ENCODE measurements around the gene CHRND. TPM values are rescaled to one million over a fixed set of nuclear protein-coding genes. Genes with fewer than 3 reads are reported as not detected.

The CHRND gene
- polyA plus RNA-seq, 1 donor (not counting 4 experiments of a cell fraction or from before 2014, with no cell fraction given): not detected

DNA sequence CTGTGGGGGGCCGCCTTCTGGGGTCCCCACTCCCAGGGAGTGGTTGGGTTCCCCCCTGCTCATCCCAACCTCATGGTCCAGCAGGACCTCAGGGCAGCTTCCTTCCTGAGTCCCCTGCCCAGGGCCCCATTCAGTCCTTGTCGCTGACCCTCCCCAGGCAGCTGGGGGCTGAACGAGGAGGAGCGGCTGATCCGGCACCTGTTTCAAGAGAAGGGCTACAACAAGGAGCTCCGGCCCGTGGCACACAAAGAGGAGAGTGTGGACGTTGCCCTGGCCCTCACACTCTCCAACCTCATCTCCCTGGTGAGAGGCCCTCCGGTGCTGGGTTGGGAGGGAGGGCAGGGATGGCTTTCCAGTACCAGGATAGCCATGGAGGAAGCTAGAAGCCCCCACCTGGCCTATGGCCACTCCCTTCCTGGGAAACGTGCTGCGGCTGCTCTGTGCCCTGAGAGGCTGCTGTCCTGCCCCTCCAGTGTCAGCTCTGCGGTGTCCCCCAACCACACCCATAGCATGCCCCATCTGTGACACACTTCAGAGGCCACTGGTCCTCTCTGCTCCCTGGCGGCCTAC, 497 bp downstream of the CHRND start:
- Histone ChIP-seq H3K27ac (ENCODE audit: control insufficient read depth, insufficient read depth, low read length) (no peak overlapping the region), H3K9me1 (ENCODE audit: control insufficient read depth, extremely low read depth, insufficient read depth, low read length) (no peaks in the 10 kb centered on the region), H3K9ac (ENCODE audit: control insufficient read depth, extremely low read depth, insufficient read depth, low read length) (no peak overlapping the region), H3K79me2 (ENCODE audit: control insufficient read depth, insufficient read depth, low read length) (no peaks in the 10 kb centered on the region), H4K20me1 (ENCODE audit: control insufficient read depth, extremely low read depth, insufficient read depth, low read length) (no peaks in the 10 kb centered on the region), H3K4me1 (ENCODE audit: control insufficient read depth, extremely low read depth, insufficient read depth, low read length) (no peaks in the 10 kb centered on the region), H3K4me2 (ENCODE audit: control insufficient read depth, extremely low read depth, insufficient read depth, low read depth, low read length) (no peak overlapping the region), H3K4me3 (ENCODE audit: control insufficient read depth in 2 of 3, extremely low read depth in 1 of 3, insufficient read depth in 2 of 3, low read depth in 1 of 3, low read length in 3 of 3) (no peak overlapping the region), H3K27me3 (ENCODE audit: control insufficient read depth, extremely low read depth, insufficient read depth, low read length) (peaks cover 36% of the 10 kb centered on the region), H3K36me3 (ENCODE audit: control insufficient read depth in 2 of 2, extremely low read depth in 1 of 2, insufficient read depth in 2 of 2, low read length in 2 of 2) (no peaks in the 10 kb centered on the region), H2AFZ (ENCODE audit: control insufficient read depth, low read length) (no peak overlapping the region), H3K9me3 (ENCODE audit: control insufficient read depth, low read depth, low read length) (no peaks in the 10 kb centered on the region)
- dilution Hi-C loops (cut with MboI; ENCODE audit: extremely low pct_ligation_motif_present, low sequenced_read_pairs): no loop called here
- TF ChIP-seq, protein P1, sequence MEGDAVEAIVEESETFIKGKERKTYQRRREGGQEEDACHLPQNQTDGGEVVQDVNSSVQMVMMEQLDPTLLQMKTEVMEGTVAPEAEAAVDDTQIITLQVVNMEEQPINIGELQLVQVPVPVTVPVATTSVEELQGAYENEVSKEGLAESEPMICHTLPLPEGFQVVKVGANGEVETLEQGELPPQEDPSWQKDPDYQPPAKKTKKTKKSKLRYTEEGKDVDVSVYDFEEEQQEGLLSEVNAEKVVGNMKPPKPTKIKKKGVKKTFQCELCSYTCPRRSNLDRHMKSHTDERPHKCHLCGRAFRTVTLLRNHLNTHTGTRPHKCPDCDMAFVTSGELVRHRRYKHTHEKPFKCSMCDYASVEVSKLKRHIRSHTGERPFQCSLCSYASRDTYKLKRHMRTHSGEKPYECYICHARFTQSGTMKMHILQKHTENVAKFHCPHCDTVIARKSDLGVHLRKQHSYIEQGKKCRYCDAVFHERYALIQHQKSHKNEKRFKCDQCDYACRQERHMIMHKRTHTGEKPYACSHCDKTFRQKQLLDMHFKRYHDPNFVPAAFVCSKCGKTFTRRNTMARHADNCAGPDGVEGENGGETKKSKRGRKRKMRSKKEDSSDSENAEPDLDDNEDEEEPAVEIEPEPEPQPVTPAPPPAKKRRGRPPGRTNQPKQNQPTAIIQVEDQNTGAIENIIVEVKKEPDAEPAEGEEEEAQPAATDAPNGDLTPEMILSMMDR (optimal IDR thresholded peaks at IDR 0.05 in 1 of 3, IDR thresholded peaks at IDR 0.05 in 1 of 3, conservative IDR thresholded peaks at IDR 0.05 in 1 of 3; ENCODE audit: extremely low read depth in 1 of 3, insufficient read depth in 2 of 3, low read length in 3 of 3): no peak
- no peak for TF ChIP-seq EZH2 (IDR thresholded peaks at IDR 0.05; ENCODE audit: low read length)
- FAIRE-seq (no peak), DNase-seq (ENCODE audit: low read depth, low spot score) (no peak)

DNA sequence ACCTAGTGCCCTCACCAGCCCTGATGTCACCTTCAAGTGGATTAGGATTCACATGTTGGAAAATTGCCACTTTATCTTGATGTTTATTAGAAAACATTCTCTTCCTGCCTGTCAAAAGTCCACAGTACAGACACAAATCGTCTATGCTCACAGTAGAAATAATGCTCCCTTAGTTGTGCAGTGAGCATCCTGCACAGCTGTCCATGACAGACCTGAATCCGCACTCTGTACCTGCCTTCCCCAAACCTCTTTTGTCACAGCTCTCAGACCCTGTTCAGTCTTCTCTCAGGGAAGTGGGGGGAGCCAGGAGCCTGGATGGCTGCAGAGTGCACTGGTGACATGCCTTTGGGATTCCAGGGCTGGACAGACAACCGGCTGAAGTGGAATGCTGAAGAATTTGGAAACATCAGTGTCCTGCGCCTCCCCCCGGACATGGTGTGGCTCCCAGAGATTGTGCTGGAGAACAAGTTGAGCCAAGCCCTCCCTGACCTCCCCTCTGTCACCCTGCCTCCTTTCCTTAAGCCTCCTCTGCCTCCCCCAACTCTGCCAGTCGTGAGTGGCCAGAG, 2.0 kb downstream of the CHRND start:
- dilution Hi-C loops (cut with MboI; ENCODE audit: extremely low pct_ligation_motif_present, low sequenced_read_pairs): no loop called here
- no peak overlapping the region for H3K4me3 ChIP-seq (ENCODE audit: control insufficient read depth in 2 of 3, extremely low read depth in 1 of 3, insufficient read depth in 2 of 3, low read depth in 1 of 3, low read length in 3 of 3)
- no peak overlapping the region for H3K9ac ChIP-seq (ENCODE audit: control insufficient read depth, extremely low read depth, insufficient read depth, low read length)
- DNase-seq (ENCODE audit: low read depth, low spot score) (no peak), FAIRE-seq (no peak)
- no peaks in the 10 kb centered on the region for H3K79me2 ChIP-seq (ENCODE audit: control insufficient read depth, insufficient read depth, low read length)
- H3K36me3 ChIP-seq (ENCODE audit: control insufficient read depth in 2 of 2, extremely low read depth in 1 of 2, insufficient read depth in 2 of 2, low read length in 2 of 2): no peaks in the 10 kb centered on the region
- H3K4me1 ChIP-seq (ENCODE audit: control insufficient read depth, extremely low read depth, insufficient read depth, low read length): no peaks in the 10 kb centered on the region
- H3K27me3 ChIP-seq (ENCODE audit: control insufficient read depth, extremely low read depth, insufficient read depth, low read length): peaks cover 21% of the 10 kb centered on the region
- no peaks in the 10 kb centered on the region for H4K20me1 ChIP-seq (ENCODE audit: control insufficient read depth, extremely low read depth, insufficient read depth, low read length)
- no peaks in the 10 kb centered on the region for H3K9me3 ChIP-seq (ENCODE audit: control insufficient read depth, low read depth, low read length)
- H3K4me2 ChIP-seq (ENCODE audit: control insufficient read depth, extremely low read depth, insufficient read depth, low read depth, low read length): no peak overlapping the region
- no peak overlapping the region for H3K27ac ChIP-seq (ENCODE audit: control insufficient read depth, insufficient read depth, low read length)
- H3K9me1 ChIP-seq (ENCODE audit: control insufficient read depth, extremely low read depth, insufficient read depth, low read length): no peaks in the 10 kb centered on the region
- no peak overlapping the region for H2AFZ ChIP-seq (ENCODE audit: control insufficient read depth, low read length)
- TF ChIP-seq, protein P1 (optimal IDR thresholded peaks at IDR 0.05 in 1 of 3, IDR thresholded peaks at IDR 0.05 in 1 of 3, conservative IDR thresholded peaks at IDR 0.05 in 1 of 3; ENCODE audit: extremely low read depth in 1 of 3, insufficient read depth in 2 of 3, low read length in 3 of 3): no peak
- no peak for TF ChIP-seq EZH2 (IDR thresholded peaks at IDR 0.05; ENCODE audit: low read length)

Data from keratinocyte (primary cell).